ENCODE measurements around the gene DISP1. TPM values are rescaled to one million over a fixed set of nuclear protein-coding genes. Genes with fewer than 3 reads are reported as not detected.

The DISP1 gene
- total and polyA plus RNA-seq, 8 donors = 0.87 to 277 (median 4.9) TPM; not detected in 1

- peaks cover 0 to 9% (median 0%) of the 10 kb centered on the region in 4 donors for H3K4me1 ChIP-seq
- no peaks in the 10 kb centered on the region for H3K9me3 ChIP-seq
- peaks cover 0 to 3% (median 0%) of the 10 kb centered on the region in 3 donors for H3K27me3 ChIP-seq
- H3K36me3 ChIP-seq = no peaks in the 10 kb centered on the region
- 37 to 50% (median 48%) methylated on average over 2 of the region's 2 CpGs for WGBS, 5 donors
- DNase-seq = no peak
- no peak for TF ChIP-seq POLR2A (IDR thresholded peaks at IDR 0.05)
- TF ChIP-seq EP300 (IDR thresholded peaks at IDR 0.05) = no peak
- no peak for TF ChIP-seq CTCF (IDR thresholded peaks at IDR 0.05)
- TF ChIP-seq POLR2AphosphoS5 (IDR thresholded peaks at IDR 0.05) = peak in 1 of 3 donors; percentile 32
- intact Hi-C loops (cut with DNase I; ENCODE audit: low total_unique reads) = no loop called here
- no peak overlapping the region for H3K4me3 ChIP-seq
- no peak overlapping the region for H3K27ac ChIP-seq
Observed at GRCh38 chr1:222777977-222778376, 36.9 kb upstream of the DISP1 start.

GRCh38 chr1:222781251-222781650 lies 33.6 kb upstream of the DISP1 start:
- H3K4me3 ChIP-seq = no peak overlapping the region
- H3K36me3 ChIP-seq = no peaks in the 10 kb centered on the region
- H3K27me3 ChIP-seq = peaks cover 0 to 3% (median 0%) of the 10 kb centered on the region in 3 donors
- no peak for DNase-seq
- TF ChIP-seq POLR2A (IDR thresholded peaks at IDR 0.05) (no peak), CTCF (IDR thresholded peaks at IDR 0.05) (no peak), EP300 (IDR thresholded peaks at IDR 0.05) (no peak)
- intact Hi-C loops (cut with DNase I; ENCODE audit: low total_unique reads) = no loop called here
- no peaks in the 10 kb centered on the region for H3K9me3 ChIP-seq
- peaks cover 0 to 20% (median 7%) of the 10 kb centered on the region in 4 donors for H3K4me1 ChIP-seq
- 63 to 91% (median 70%) methylated on average over 4 of the region's 4 CpGs for WGBS, 5 donors
- H3K27ac ChIP-seq = no peak overlapping the region

GRCh38 chr1:222783051-222783450 lies 31.8 kb upstream of the DISP1 start:
- H3K27ac ChIP-seq = no peak overlapping the region
- TF ChIP-seq CTCF (IDR thresholded peaks at IDR 0.05) = no peak
- no peak for TF ChIP-seq EP300 (IDR thresholded peaks at IDR 0.05)
- TF ChIP-seq POLR2AphosphoS5 (IDR thresholded peaks at IDR 0.05) = no peak
- TF ChIP-seq POLR2A (IDR thresholded peaks at IDR 0.05) = no peak
- peaks cover 0 to 3% (median 0%) of the 10 kb centered on the region in 3 donors for H3K27me3 ChIP-seq
- DNase-seq = no peak
- H3K9me3 ChIP-seq = no peaks in the 10 kb centered on the region
- H3K4me3 ChIP-seq = no peak overlapping the region
- peaks cover 0 to 13% (median 6%) of the 10 kb centered on the region in 4 donors for H3K4me1 ChIP-seq
- intact Hi-C loops (cut with DNase I; ENCODE audit: low total_unique reads) = no loop called here
- no peaks in the 10 kb centered on the region for H3K36me3 ChIP-seq

DNA sequence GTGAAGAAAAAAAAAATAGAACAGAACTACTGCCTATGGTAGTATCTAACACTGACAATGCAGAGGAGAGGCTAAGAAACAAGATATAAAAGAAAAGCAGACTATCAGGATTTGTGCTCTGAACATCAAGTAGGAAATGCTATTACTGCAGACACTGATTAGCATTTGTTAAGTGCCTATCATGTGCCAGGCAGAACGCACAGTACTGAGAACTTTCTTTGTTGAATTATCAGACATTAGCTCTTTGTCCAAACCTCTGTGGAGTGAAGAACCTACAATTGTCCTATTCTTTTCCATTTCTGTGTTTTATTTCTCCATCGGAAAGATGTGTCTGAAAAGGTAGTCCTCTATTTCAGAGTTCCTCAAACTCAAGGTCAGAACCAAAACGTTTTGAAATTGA lies 30.5 kb upstream of the DISP1 start:
- Histone ChIP-seq H3K36me3 (no peaks in the 10 kb centered on the region), H3K9me3 (no peaks in the 10 kb centered on the region), H3K27me3 (peaks cover 0 to 3% (median 0%) of the 10 kb centered on the region in 3 donors), H3K4me1 (peaks cover 0 to 13% (median 5%) of the 10 kb centered on the region in 4 donors), H3K27ac (no peak overlapping the region), H3K4me3 (no peak overlapping the region)
- 31 to 44% (median 40%) methylated on average over 3 of the region's 3 CpGs for WGBS, 5 donors
- no peak for DNase-seq
- TF ChIP-seq POLR2AphosphoS5 (IDR thresholded peaks at IDR 0.05) = no peak
- TF ChIP-seq POLR2A (IDR thresholded peaks at IDR 0.05) = no peak
- TF ChIP-seq EP300 (IDR thresholded peaks at IDR 0.05) = no peak
- no peak for TF ChIP-seq CTCF (IDR thresholded peaks at IDR 0.05)
- intact Hi-C loops (cut with DNase I; ENCODE audit: low total_unique reads) = no loop called here

Measured in stomach (tissue), 9 donors.